ENCODE results near the gene EBPL. TPM values are rescaled to one million over a fixed set of nuclear protein-coding genes. Genes with fewer than 3 reads are reported as not detected.

The EBPL gene
- total and polyA plus RNA-seq, 5 experiments from 2014 or later = 27.0 to 76.5 (median 57.0) TPM

DNA sequence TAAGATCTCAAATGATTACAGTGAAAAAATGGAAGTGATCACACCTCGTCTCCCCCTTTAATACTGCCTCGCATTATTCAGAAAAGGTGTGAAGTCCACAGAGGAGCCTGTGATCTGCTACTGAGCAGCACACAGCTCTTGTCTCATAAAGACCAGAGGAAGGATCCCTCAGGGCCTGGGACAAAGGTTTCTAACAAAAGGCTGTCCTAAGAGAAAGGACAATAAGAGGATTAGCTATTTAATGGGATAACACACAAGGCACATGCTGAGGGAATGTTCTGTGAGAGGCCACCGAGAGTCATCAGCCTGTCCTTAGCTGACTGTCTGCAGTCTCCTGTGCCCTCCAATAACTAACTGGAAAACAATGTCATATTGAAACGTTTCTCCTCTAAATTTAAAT is 26.7 kb downstream of the EBPL start:
- Mint-ChIP-seq H3K4me3 (no peak overlapping the region), H3K36me3 (peaks cover 0 to 60% (median 26%) of the 10 kb centered on the region in 3 donors), H3K27ac (no peak overlapping the region), H3K27me3 (no peaks in the 10 kb centered on the region), H3K4me1 (no peaks in the 10 kb centered on the region), H3K9me3 (no peaks in the 10 kb centered on the region)
- DNase-seq (no peak), ATAC-seq (no peak)
- POLR2A ChIA-PET = no interaction called here

GRCh38 chr13:49657241-49657641 is 34.0 kb downstream of the EBPL start:
- POLR2A ChIA-PET = no interaction called here
- no peaks in the 10 kb centered on the region for H3K27me3 Mint-ChIP-seq
- H3K27ac Mint-ChIP-seq = no peak overlapping the region
- peaks cover 0 to 7% (median 0%) of the 10 kb centered on the region in 4 donors for H3K4me1 Mint-ChIP-seq
- DNase-seq = no peak
- H3K36me3 Mint-ChIP-seq = peaks cover 0 to 41% (median 19%) of the 10 kb centered on the region in 3 donors
- no peak for ATAC-seq
- H3K9me3 Mint-ChIP-seq = no peaks in the 10 kb centered on the region
- H3K4me3 Mint-ChIP-seq = no peak overlapping the region

DNA sequence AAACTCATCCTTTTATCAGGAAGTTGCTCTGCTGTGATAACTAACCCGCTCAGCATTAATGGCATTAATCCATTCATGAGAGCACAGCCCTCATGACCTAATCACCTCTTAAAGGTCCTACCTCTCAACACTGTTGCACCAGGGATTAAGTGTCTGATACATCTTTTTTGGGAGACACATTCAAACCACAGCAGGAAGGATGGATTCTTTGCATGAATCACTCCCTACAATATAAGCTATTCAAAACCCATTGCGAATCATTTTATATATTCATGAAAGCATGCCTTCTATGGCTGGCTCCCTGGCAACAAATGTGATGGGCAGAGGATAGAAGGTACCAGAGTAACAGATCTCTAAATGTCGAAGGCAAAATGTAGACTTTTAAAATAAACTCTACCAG is 35.4 kb downstream of the EBPL start:
- Mint-ChIP-seq H3K27ac (peak overlapping the region in 3 of 10 donors; percentile 5 to 48 (median 6)), H3K36me3 (peaks cover 0 to 29% (median 10%) of the 10 kb centered on the region in 3 donors), H3K9me3 (no peaks in the 10 kb centered on the region), H3K4me1 (peaks cover 0 to 7% (median 0%) of the 10 kb centered on the region in 4 donors), H3K27me3 (no peaks in the 10 kb centered on the region), H3K4me3 (no peak overlapping the region)
- POLR2A ChIA-PET = no interaction called here
- ATAC-seq (no peak), DNase-seq (no peak)

GRCh38 chr13:49654011-49654410 is 37.3 kb downstream of the EBPL start:
- peaks cover 0 to 7% (median 0%) of the 10 kb centered on the region in 4 donors for H3K4me1 Mint-ChIP-seq
- ATAC-seq (no peak), DNase-seq (no peak)
- no peak overlapping the region for H3K4me3 Mint-ChIP-seq
- H3K27me3 Mint-ChIP-seq = no peaks in the 10 kb centered on the region
- H3K36me3 Mint-ChIP-seq = peaks cover 0 to 19% (median 10%) of the 10 kb centered on the region in 3 donors
- no peak overlapping the region for H3K27ac Mint-ChIP-seq
- POLR2A ChIA-PET = no interaction called here
- no peaks in the 10 kb centered on the region for H3K9me3 Mint-ChIP-seq

- Mint-ChIP-seq H3K36me3 (peaks cover 0 to 19% (median 8%) of the 10 kb centered on the region in 3 donors), H3K4me3 (no peak overlapping the region), H3K27ac (no peak overlapping the region), H3K9me3 (no peaks in the 10 kb centered on the region), H3K27me3 (no peaks in the 10 kb centered on the region), H3K4me1 (peaks cover 0 to 7% (median 0%) of the 10 kb centered on the region in 4 donors)
- no peak for DNase-seq
- POLR2A ChIA-PET = no interaction called here
- no peak for ATAC-seq
These were observed 37.8 kb downstream of the EBPL start for GRCh38 chr13:49653478-49653877.

DNA sequence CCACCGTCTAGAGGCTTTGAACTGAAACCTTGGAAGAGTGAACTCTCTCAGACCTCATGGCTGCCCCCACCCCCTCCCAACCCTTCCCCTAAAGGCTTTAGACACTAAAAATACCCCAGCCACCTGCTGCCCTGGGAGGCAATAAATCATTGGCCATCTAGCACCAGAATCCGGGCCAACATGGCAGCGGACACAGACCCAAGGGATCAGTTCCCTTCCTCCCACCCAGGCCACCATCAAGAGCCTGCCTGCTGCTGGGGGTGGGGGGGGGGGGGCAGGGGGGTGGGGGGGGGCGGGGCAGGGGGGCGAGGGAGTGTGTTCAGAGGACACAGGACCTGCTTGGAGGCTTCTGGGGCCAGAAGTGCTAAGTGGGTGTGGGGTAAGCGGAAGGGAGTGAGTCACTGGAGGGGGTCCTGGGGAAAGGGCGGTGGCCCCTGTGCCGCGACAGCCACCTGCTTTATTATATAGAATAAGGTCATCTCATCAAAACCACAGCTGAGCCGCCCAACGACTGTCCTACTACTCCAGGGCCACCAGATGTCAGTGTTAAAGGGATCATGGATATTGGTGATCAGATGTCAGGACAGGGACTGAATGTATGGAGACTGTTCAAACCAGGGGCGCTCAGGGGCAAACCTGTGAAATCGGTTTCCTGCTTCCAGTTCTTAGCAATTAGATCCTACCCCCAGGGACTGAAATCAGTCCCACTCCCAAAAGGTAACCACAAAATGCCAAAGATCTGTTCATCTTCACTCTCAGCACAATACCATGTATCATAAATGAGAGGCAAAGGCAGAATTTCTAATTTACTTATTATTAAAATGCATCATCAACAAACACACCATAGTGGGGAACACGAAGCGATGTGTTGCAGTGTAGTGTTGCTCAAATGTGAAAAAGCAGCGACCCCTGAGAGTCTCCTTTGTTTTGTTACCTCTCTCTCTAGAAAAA is 38.7 kb downstream of the EBPL start:
- H3K27ac Mint-ChIP-seq = peak overlapping the region in 1 of 10 donors; percentile 13
- H3K4me3 Mint-ChIP-seq = no peak overlapping the region
- H3K4me1 Mint-ChIP-seq = peaks cover 0 to 7% (median 0%) of the 10 kb centered on the region in 4 donors
- POLR2A ChIA-PET = no interaction called here
- peaks cover 0 to 11% (median 8%) of the 10 kb centered on the region in 3 donors for H3K36me3 Mint-ChIP-seq
- no peaks in the 10 kb centered on the region for H3K27me3 Mint-ChIP-seq
- DNase-seq = no peak
- H3K9me3 Mint-ChIP-seq = no peaks in the 10 kb centered on the region
- peak in 1 of 2 donors; percentile 35 for ATAC-seq

DNA sequence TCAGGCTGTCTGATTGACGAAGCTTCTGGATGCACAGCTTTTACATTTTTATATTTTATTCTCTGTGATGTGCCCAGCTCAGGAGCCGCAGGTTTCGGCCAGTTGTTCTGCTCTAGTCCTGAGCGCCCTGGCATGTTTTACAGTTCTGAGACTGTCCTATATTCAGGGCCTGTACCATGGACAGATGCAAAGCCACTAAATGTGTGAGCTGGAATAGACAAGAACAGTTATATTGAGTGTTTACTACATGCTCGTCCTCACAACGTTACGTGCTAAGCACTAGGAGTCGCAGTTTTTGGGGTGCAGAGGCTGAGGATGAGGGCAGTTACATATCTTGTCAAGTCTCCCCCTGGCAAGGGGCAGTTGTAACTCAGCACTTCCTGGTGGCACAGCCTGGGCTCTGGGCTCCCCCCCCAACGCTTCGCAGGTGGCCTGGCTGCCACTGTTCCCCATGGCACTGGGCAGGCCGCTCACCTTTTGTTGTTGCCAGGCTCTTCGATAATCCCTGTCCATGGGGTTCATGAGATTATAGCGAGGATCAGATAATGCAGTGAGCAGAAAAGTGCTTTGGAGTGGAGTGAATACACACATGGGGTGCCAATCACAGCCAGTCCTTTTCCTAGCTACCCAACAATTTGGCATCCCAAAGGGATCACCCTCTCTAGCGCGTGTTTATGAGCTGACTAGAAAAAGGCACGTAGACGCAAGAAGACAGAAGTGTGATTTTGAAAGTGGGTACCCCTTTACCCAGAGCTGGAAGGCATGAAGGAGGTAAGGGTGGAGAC is 39.5 kb downstream of the EBPL start:
- Mint-ChIP-seq H3K4me1 (peaks cover 0 to 8% (median 0%) of the 10 kb centered on the region in 4 donors), H3K27me3 (no peaks in the 10 kb centered on the region), H3K27ac (peak overlapping the region in 1 of 10 donors; percentile 13), H3K9me3 (no peaks in the 10 kb centered on the region), H3K36me3 (peaks cover 0 to 9% (median 2%) of the 10 kb centered on the region in 3 donors), H3K4me3 (no peak overlapping the region)
- DNase-seq (no peak), ATAC-seq (no peak)
- POLR2A ChIA-PET = no interaction called here

DNA sequence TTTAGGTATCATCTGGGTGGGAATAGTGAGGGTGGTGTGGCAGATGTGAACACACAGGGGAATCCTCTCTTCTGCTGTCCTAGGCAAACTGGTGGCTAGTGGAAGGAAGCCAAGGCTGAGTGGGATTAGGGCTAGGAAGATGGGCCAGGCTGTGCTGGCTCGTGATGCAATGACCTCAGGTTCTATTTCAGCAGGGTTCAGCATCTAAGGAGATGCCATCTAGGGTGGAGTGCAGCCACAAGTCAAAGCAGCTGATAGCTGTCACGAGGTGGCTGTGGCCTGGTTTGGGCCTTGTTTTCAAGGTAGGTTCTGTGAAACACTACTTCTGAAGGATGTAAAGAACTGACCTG is 41.3 kb downstream of the EBPL start:
- Mint-ChIP-seq H3K27me3 (no peaks in the 10 kb centered on the region), H3K27ac (no peak overlapping the region), H3K36me3 (no peaks in the 10 kb centered on the region), H3K4me1 (peaks cover 4 to 18% (median 6%) of the 10 kb centered on the region in 4 donors), H3K9me3 (no peaks in the 10 kb centered on the region), H3K4me3 (no peak overlapping the region)
- POLR2A ChIA-PET = no interaction called here
- DNase-seq = no peak
- no peak for ATAC-seq

DNA sequence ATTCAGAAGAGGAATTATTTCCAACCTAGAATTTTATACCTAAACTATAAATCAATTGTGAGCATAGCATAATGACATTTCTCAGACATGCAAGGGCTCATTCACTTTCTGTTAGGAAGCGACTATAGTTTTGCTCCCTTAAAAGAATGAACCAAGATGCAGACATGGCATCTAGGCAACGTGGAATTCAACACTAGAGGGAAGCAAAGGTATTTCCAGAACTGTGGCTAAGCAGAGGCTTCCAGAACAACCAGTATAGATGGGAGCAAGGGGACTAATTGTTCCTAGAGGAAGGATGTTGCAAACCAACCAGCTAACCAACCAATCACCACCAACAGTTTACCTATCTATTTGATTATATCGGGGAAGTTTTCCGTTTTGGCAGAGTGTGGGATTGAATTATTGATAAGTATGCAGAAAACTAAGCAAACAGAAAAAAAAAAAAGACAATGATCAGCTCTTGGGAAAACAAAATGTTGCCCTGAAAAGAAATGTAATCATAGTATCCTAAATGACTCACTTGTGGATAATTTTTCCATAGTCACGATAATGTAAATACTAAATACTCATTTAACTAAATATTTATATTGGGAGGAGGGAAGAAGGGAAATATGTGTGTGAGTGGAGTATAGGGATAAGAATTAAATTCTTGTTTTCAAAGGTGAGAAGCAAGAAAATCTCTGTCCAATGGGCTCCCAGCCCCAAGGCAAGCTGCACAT is 41.9 kb downstream of the EBPL start:
- no peaks in the 10 kb centered on the region for H3K36me3 Mint-ChIP-seq
- DNase-seq (no peak), ATAC-seq (no peak)
- no peaks in the 10 kb centered on the region for H3K9me3 Mint-ChIP-seq
- no peak overlapping the region for H3K27ac Mint-ChIP-seq
- POLR2A ChIA-PET = no interaction called here
- H3K4me3 Mint-ChIP-seq = no peak overlapping the region
- no peaks in the 10 kb centered on the region for H3K27me3 Mint-ChIP-seq
- peaks cover 4 to 20% (median 8%) of the 10 kb centered on the region in 4 donors for H3K4me1 Mint-ChIP-seq

DNA sequence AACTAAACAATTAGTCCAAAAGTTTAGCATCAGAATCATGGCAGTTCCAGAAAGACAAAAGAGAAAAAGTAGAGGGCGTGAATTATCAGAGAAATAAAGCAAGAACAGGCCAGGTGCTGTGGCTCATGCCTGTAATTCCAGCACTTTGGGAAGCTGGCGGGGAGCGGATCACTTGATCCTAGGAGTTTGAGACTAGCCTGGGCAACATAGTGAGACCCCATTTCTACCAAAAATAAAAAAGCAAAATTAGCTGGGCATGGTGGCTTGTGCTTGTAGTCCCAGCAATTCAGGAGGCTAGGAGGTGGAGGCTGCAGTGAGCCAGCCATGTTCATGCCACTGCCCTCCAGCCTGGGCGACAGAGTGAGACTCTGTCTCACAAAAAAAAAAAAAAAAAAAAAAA is 44.6 kb downstream of the EBPL start:
- DNase-seq (no peak), ATAC-seq (no peak)
- POLR2A ChIA-PET = interaction anchor here (0.7 kb wide), 1 partner anchor 160 kb away, joined by 7 read pairs; no protein-coding TSS in a partner anchor
- H3K4me3 Mint-ChIP-seq = no peak overlapping the region
- H3K9me3 Mint-ChIP-seq = no peaks in the 10 kb centered on the region
- no peaks in the 10 kb centered on the region for H3K27me3 Mint-ChIP-seq
- H3K4me1 Mint-ChIP-seq = peaks cover 6 to 39% (median 14%) of the 10 kb centered on the region in 4 donors
- peak overlapping the region in 2 of 10 donors; percentile 21 to 22 for H3K27ac Mint-ChIP-seq
- no peaks in the 10 kb centered on the region for H3K36me3 Mint-ChIP-seq

- POLR2A ChIA-PET = interaction anchor here (0.9 kb wide), 1 partner anchor 48 kb away, joined by 3 read pairs; no protein-coding TSS in a partner anchor
- no peaks in the 10 kb centered on the region for H3K9me3 Mint-ChIP-seq
- H3K27ac Mint-ChIP-seq = peak overlapping the region in 7 of 10 donors; percentile 3 to 90 (median 44)
- DNase-seq (no peak), ATAC-seq (peak in 1 of 2 donors; percentile 33)
- no peaks in the 10 kb centered on the region for H3K27me3 Mint-ChIP-seq
- H3K4me3 Mint-ChIP-seq = peak overlapping the region in 5 of 10 donors; percentile 3 to 57 (median 33)
- H3K4me1 Mint-ChIP-seq = peaks cover 6 to 50% (median 14%) of the 10 kb centered on the region in 4 donors
- no peaks in the 10 kb centered on the region for H3K36me3 Mint-ChIP-seq
These were observed 45.8 kb downstream of the EBPL start for GRCh38 chr13:49645451-49645850.

- H3K36me3 Mint-ChIP-seq = no peaks in the 10 kb centered on the region
- peak overlapping the region in 1 of 10 donors; percentile 51 for H3K4me3 Mint-ChIP-seq
- DNase-seq (no peak), ATAC-seq (no peak)
- no peaks in the 10 kb centered on the region for H3K9me3 Mint-ChIP-seq
- peaks cover 6 to 55% (median 14%) of the 10 kb centered on the region in 4 donors for H3K4me1 Mint-ChIP-seq
- H3K27me3 Mint-ChIP-seq = no peaks in the 10 kb centered on the region
- POLR2A ChIA-PET = no interaction called here
- H3K27ac Mint-ChIP-seq = peak overlapping the region in 5 of 10 donors; percentile 19 to 69 (median 39)
These were observed 48.1 kb downstream of the EBPL start for GRCh38 chr13:49643035-49643646.

All from naive thymus-derived CD8-positive, alpha-beta T cell (primary cell).